Heart left ventricle (tissue), 16 donors: ENCODE data around the gene CDKN1C. TPM values are rescaled to one million over a fixed set of nuclear protein-coding genes. Genes with fewer than 3 reads are reported as not detected.

Experiments
- ATAC-seq, 4 donors: fragments of 200-7000 bp; cut with Tn5 transposase; one replicate each; pipeline ENCODE4 v1.9.1; 2020 to 2022; ENCODE audit warnings: moderate library complexity in 4 of 4, mild to moderate bottlenecking in 3 of 4, moderate number of reproducible peaks in 1 of 4
- DNase-seq, 5 donors: peaks; one replicate each; pipeline ENCODE4 v3.0.0-alpha.2; 2020
- H3K27ac ChIP-seq, 12 donors: fragments of 200-600 bp; sonication (generic) in 4 of 12; one replicate each; pipeline versions ENCODE4 v1.5.0 to v1.8.0; 2016 to 2022; ENCODE audit warnings: mild to moderate bottlenecking in 2 of 12
- H3K27me3 ChIP-seq, 9 donors: fragments of 200-600 bp; sonication (generic) in 2 of 9; one replicate each; pipeline versions ENCODE4 v1.5.1 to v1.8.0; 2016 to 2022; ENCODE audit warnings: mild to moderate bottlenecking in 3 of 9
- H3K36me3 ChIP-seq, 9 donors: fragments of 200-600 bp; sonication (generic) in 2 of 9; one replicate each; pipeline versions ENCODE4 v1.5.0 to v1.8.0; 2018 to 2022; ENCODE audit warnings: mild to moderate bottlenecking in 2 of 9
- H3K4me1 ChIP-seq, 12 donors: fragments of 200-600 bp; sonication (generic) in 4 of 12; one replicate each; pipeline versions ENCODE4 v1.5.0 to v1.8.0; 2016 to 2022; ENCODE audit warnings: mild to moderate bottlenecking in 3 of 12
- H3K4me3 ChIP-seq, 12 donors: fragments of 200-600 bp; sonication (generic) in 4 of 12; one replicate each; pipeline versions ENCODE4 v1.5.0 to v1.8.0; 2017 to 2022; ENCODE audit warnings: mild to moderate bottlenecking in 9 of 12, moderate library complexity in 4 of 12
- H3K9me3 ChIP-seq, 12 donors: fragments of 200-600 bp; sonication (generic) in 4 of 12; one replicate each; pipeline versions ENCODE4 v1.5.0 to v1.8.0; 2016 to 2022; ENCODE audit warnings: mild to moderate bottlenecking in 1 of 12
- POLR2A ChIP-seq, 2 donors: fragments of 450-650 bp; IDR thresholded peaks; one replicate each; pipeline ENCODE4 v1.6.1; 2017; ENCODE audit warnings: antibody characterized with exemption in 2 of 2, mild to moderate bottlenecking in 2 of 2, moderate library complexity in 2 of 2
- WGBS, 4 donors: extraction: QIAGEN DNeasy Blood & Tissue Kit in 2 of 4; methylation state at CpG; one replicate each; pipeline versions ENCODE4 v1.1.5 to v1.1.7; 2013 to 2018; 5-methylcytosine and 5-hydroxymethylcytosine counted together
- intact Hi-C, 10 donors: fragments of 100-400 bp; cut with DNase I; formaldehyde crosslinking; loops; one replicate each; pipeline versions ENCODE4 v1.11.1 to v1.14.2; 2022
- polyA plus RNA-seq, 2 donors: library from polyadenylated mRNA; stranded (reverse); fragments of 200-250 nt; gene quantifications; one replicate each; pipeline ENCODE4 v1.2.3, GENCODE V29; 2013
- total RNA-seq, 9 donors: library from RNA; depleted of rRNA in 2 of 9; stranded (reverse); fragments of >200 nt in 2 of 9; fragmentation: NEBNext Ultra II Directional in 3 of 9; extraction: Animal tissue kit (Norgen Biotek cat#: 25700) in 3 of 9; gene quantifications; one replicate each; pipeline versions ENCODE4 v1.1.0 to v1.2.4, GENCODE V29; 2016 to 2023
- TF ChIP-seq, protein P1 (sequence below), 12 donors: fragments of 200-600 bp; sonication (generic) in 4 of 12; IDR thresholded peaks; one replicate each; pipeline versions ENCODE4 v1.5.0 to v1.8.0; 2018 to 2022; ENCODE audit warnings: antibody characterized with exemption in 12 of 12, mild to moderate bottlenecking in 5 of 12
- donor health status: ischemic (EF 13 %, LVEDD 7.1; RV severe dilation, severe dysfunction).
- donor health status: healthy with polysubstance abuse.
- donor health status: DM: no; HTN: yes; CAD: no.
- donor health status: DM: no; HTN: no; CAD: no.
- donor health status: ischemic (EF 25% LVEDD 6.9; RV normal size, moderate dysfunction).
- donor health status: ischemic (EF 25% LVEDD 5.7; RV mildly dilated, moderate dysfunction).
- donor health status: healthy.
- donor health status: DM: yes; HTN: yes; CAD: no.
- donor health status: ischemic (EF 35%, LVEDD 5.7; RV mildly dilated, moderate dysfunction).
- donor health status: nonischemic (EF 11% LVEDD 7.7; RV severe dilation, severe dysfunction).
- donor health status: DM: yes; HTN: yes; CAD: no.
- donor health status: PGD.
- donor health status: ischemic (EF 29% LVEDD 5.4; RV normal size, mild dysfunction).
- donor health status: nonischemic (EF 23%, LVEDD 6.1; RV moderate dilation, normal function).

The CDKN1C gene
- total and polyA plus RNA-seq, 11 donors = 18.8 to 42.5 (median 33.4) TPM

DNA sequence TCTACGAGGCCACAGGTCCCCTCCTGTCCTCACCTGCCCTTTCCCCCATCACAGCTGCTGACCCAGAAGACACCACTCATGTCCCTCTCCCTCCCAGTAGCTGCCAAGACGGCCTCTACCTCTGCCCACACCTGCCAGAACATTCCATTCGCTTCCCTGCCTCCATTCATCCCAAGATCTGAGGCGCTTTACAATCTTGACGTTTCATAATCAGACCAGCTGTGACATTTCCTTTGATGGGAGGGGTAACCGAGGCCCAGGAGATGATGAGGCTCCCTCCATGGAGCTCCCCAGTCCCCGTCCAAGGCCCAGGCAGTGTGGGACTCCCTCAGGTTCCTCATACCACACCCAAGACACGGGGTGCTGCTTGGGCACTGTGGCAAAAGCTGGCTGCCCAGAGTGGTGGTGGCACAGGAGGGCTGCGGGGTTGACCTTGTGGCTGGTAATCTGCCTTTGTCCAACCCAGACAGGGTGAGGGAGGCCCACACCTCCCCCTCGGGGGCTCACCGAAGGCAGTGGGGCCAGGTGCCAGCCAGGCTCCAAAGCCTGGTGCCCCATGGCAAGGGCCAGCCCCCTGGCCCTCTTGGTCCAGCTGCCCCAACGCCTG is 26.3 kb upstream of the CDKN1C start:
- intact Hi-C loops = no loop called here
- H3K36me3 ChIP-seq = no peaks in the 10 kb centered on the region
- H3K4me3 ChIP-seq = no peak overlapping the region
- ATAC-seq (no peak), DNase-seq (no peak)
- WGBS, 4 donors = 69 to 75% (median 70%) methylated on average over 7 to 12 of the region's 12 CpGs
- H3K4me1 ChIP-seq = peaks cover 0 to 53% (median 12%) of the 10 kb centered on the region in 12 donors
- no peak overlapping the region for H3K27ac ChIP-seq
- H3K27me3 ChIP-seq = peaks cover 0 to 12% (median 0%) of the 10 kb centered on the region in 9 donors
- H3K9me3 ChIP-seq = peaks cover 0 to 5% (median 0%) of the 10 kb centered on the region in 12 donors
- TF ChIP-seq, protein P1, sequence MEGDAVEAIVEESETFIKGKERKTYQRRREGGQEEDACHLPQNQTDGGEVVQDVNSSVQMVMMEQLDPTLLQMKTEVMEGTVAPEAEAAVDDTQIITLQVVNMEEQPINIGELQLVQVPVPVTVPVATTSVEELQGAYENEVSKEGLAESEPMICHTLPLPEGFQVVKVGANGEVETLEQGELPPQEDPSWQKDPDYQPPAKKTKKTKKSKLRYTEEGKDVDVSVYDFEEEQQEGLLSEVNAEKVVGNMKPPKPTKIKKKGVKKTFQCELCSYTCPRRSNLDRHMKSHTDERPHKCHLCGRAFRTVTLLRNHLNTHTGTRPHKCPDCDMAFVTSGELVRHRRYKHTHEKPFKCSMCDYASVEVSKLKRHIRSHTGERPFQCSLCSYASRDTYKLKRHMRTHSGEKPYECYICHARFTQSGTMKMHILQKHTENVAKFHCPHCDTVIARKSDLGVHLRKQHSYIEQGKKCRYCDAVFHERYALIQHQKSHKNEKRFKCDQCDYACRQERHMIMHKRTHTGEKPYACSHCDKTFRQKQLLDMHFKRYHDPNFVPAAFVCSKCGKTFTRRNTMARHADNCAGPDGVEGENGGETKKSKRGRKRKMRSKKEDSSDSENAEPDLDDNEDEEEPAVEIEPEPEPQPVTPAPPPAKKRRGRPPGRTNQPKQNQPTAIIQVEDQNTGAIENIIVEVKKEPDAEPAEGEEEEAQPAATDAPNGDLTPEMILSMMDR (IDR thresholded peaks at IDR 0.05) = no peak
- TF ChIP-seq POLR2A (IDR thresholded peaks at IDR 0.05) = no peak

DNA sequence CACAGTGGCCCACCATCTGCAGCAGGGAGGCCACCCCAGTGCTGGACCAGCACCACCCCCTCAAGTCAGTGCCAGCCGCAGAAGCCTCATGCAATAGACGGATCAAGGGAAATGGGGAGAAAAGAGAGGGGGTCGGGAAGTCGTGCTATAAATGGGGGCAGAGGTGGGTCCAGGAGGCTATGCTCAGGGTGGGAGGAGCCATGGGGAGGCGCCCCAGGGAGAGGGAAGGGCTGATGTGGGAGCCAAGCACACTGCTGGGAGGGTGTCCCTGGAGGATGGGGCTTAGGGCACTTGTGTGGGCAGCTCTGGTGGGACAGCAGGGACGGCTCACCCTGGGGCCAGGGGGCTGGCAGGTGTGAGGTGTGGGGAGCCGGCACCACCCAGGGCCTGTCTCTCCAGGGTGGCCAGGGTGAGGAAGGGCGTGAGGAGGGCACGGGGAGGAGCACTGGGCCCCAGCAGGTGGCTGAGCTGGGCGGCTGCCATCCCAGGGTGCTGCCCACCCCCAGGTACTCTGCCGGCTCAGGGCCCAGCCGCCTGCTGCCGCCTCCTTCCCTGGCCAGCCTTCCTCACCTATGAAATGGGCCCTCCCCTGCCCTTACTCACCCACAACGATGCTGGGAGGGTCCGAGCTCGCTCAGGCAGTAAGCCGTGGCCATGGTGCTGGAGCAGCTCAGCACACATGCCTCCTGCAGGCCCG is 25.7 kb upstream of the CDKN1C start:
- no peak overlapping the region for H3K4me3 ChIP-seq
- intact Hi-C loops = no loop called here
- H3K27ac ChIP-seq = no peak overlapping the region
- WGBS, 4 donors = 88 to 92% (median 90%) methylated on average over 17 to 18 of the region's 18 CpGs
- ATAC-seq (no peak), DNase-seq (no peak)
- peaks cover 0 to 48% (median 12%) of the 10 kb centered on the region in 12 donors for H3K4me1 ChIP-seq
- H3K36me3 ChIP-seq = no peaks in the 10 kb centered on the region
- peaks cover 0 to 12% (median 0%) of the 10 kb centered on the region in 9 donors for H3K27me3 ChIP-seq
- peaks cover 0 to 7% (median 0%) of the 10 kb centered on the region in 12 donors for H3K9me3 ChIP-seq
- TF ChIP-seq, protein P1 (IDR thresholded peaks at IDR 0.05) = no peak
- no peak for TF ChIP-seq POLR2A (IDR thresholded peaks at IDR 0.05)

DNA sequence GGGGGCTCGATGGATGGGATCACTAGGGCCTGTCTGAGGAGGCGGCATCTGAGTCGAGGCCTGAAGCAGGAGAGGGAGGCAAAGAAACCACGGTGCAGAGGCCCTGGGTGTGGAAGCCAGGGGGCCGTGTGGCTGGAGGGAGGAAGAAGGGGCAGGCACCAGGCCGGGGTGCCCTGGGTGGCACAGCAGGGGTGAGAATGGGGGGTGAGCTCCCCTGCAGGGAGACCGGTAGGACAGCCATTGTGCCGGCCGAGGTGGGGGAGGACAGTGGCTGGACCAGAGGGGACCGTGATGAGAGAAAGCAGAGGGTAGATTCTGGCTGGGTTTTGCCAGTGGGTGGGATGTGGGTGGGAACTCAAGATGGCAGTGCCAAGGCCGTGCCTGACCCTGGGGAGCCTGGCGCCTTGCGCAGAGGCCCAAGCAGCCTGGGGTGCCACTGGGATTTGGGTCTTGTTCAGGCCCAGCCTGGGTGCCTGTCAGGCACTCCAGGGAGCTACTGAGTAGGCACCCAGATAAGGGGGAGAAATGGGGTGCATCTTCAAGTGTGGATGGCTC is 24.9 kb upstream of the CDKN1C start:
- WGBS, 4 donors = 87 to 93% (median 90%) methylated on average over 13 of the region's 13 CpGs
- TF ChIP-seq POLR2A (IDR thresholded peaks at IDR 0.05) = no peak
- TF ChIP-seq, protein P1 (IDR thresholded peaks at IDR 0.05) = no peak
- intact Hi-C loops = no loop called here
- no peak overlapping the region for H3K4me3 ChIP-seq
- H3K4me1 ChIP-seq = peaks cover 0 to 43% (median 12%) of the 10 kb centered on the region in 12 donors
- H3K27ac ChIP-seq = no peak overlapping the region
- ATAC-seq (no peak), DNase-seq (no peak)
- no peaks in the 10 kb centered on the region for H3K36me3 ChIP-seq
- H3K9me3 ChIP-seq = peaks cover 0 to 7% (median 0%) of the 10 kb centered on the region in 12 donors
- H3K27me3 ChIP-seq = peaks cover 0 to 12% (median 0%) of the 10 kb centered on the region in 9 donors
